Measurements from ENCODE around the gene RABGAP1L.
"Not testable (repeated sequence)": the region's sequence is repeated elsewhere in the genome, so short reads cannot be mapped to it uniquely, and the experiment has no call there.

Gene RABGAP1L

DNA sequence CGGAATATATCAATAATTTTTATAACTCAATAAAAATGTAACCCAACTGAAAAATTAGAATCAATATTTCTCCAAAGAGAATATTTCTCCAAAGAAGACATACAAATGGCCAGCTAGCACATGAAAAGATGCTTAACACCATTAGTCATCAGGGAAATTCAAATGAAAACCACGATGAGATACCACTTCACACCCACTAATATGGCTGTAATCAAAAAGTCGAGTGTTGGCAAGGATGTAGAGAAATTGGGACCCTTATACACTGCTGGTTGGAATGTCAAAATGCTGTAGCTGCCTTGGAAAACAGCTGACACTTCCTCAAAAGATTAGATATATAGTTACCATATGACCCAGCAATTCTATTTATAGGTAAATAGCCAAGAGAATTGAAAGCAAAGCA is 421.5 kb downstream of the RABGAP1L start:
- DNase-seq (ENCODE audit: low read depth), result no peak

DNA sequence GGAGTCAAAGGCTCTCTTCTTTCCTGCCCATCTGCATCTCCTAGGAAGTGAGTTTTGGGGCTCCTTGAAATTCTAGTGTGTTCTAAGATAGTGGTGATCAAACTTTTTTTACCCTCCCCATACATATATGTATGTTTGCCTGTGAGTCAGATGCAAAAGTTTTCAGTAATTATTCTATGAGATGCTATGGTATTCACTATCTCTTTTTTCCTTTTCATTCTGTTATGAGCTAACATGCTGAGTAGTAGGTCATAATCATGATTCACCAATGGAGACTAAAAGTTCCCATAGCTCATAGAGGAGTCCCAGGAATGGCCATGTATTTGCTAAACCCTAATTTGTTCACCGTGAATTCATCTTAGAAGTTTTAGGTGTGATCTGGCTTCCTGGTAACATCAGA is 424.0 kb downstream of the RABGAP1L start:
- DNase-seq (ENCODE audit: low read depth), result no peak

DNA sequence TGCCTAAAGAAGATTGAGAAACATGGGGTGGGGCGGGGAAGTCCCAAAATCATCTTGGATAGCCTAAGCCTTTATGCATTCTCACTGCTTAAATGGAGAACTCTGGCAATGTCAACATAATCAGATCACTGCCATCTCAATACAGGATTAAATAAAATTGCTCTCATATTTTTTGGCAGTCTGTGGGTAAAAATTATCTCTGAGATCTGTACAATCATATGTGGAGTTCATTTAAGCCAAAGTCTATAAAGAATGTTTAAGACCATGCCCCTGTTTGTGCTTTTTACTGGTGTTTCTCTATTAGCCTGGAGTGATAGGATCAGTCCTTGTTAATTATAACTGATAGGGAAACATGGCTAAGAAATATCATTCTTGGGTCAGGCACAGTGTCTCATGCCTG is 424.8 kb downstream of the RABGAP1L start:
- DNase-seq (ENCODE audit: low read depth), result no peak

DNA sequence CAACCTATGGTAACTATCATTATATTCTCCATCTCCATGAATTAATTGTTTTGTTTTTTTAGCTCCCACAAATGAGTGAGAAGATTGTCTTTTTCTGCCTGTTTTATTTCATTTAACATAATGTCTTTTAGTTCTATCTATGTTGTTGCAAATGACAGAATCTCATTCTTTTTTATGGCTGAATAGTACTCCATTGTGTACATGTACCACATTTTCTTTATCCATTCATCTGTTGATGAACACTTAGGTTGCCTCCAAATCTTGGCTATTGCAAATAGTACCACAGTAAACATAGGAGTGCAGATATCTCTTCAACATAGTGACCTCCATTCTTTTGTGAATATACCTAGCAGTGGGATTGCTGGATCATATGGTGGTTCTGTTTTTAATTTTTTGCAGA is 429.3 kb downstream of the RABGAP1L start:
- not testable (repeated sequence) for DNase-seq (ENCODE audit: low read depth)

DNA sequence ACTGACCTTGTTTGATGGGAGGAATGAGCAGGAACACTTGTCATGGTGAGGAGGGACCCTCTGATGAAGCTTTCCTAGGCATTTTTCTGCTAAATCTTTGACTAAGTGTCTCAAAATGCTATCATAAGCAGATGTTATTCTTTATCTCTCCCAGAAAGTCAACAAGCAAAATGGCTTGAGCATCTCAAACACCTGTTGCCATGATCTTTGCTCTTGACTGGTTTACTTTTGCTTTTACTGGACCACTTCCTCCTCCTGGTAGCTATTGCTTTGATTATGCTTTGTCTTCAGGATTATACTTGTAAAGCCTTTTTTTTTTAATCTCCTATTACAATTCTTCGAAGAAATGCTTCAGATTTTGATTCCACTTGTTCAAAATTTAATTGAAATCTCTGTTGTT is 445.9 kb downstream of the RABGAP1L start:
- no peak for DNase-seq (ENCODE audit: low read depth)

DNA sequence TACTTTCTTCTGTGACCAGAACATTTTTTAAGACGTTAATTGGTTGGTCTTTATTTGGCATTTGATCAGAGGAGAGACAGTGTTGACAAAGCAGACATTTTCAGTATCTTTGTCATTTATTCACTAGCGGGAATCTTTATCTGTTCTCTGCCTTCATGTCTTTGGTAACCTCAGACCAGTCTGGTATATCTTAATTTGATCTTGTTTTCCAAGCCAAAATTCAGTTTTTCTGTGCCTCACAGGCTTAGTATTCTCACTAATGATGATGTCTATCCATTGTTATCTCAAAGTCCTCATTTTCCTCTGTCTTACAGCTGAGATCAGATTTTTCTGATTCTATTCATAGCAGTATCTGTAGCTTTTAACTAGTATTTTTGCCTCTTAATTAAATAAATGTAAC is 447.2 kb downstream of the RABGAP1L start:
- DNase-seq (ENCODE audit: low read depth), result no peak

DNA sequence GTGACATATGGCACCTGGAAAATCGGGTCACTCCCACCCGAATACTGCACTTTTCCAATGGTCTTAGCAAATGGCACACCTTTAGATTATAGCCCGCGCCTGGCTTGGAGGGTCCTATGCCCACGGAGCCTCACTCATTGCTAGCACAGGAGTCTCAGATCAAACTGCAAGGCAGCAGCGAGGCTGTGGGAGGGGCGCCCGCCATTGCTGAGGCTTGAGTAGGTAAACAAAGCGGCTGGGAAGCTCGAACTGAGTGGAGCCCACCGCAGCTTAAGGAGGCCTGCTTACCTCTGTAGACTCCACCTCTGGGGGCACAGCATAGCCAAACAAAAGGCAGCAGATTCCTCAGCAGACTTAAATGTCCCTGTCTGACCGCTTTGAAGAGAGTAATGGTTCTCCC is 458.6 kb downstream of the RABGAP1L start:
- DNase-seq (ENCODE audit: low read depth), result not testable (repeated sequence)

DNA sequence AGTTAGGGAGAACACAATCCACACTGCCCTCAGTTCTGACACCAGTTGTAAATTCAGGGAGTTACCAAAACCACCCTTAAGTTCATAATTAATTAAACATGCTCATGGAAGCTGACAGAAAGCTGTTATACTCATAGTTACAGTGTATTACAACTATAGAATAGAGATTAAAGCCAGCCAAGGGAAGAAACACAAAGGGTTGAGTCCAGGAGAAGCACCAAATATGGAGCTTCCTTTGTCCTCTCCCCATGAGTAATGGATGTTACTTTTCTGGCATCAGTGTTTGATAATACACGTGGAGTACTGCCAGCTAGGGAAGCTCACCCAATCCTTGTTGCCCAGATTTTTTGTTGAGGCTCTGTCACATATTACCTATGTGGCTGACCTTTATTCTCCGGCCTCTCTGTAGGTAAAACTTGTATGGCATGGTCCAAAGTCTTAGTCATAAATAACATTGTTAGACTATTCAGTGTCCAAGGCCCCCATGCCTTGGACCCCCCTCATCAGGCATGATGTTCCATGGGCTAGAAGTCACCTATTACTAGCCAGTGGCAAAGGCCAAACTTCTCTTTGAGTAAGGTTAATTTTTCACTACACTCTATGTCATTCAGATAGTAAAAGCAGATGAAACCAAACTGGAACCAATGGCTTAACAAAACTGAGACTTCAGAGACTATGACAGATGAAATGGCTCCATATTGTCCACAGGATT is 464.2 kb downstream of the RABGAP1L start:
- no peak for DNase-seq (ENCODE audit: low read depth)

DNA sequence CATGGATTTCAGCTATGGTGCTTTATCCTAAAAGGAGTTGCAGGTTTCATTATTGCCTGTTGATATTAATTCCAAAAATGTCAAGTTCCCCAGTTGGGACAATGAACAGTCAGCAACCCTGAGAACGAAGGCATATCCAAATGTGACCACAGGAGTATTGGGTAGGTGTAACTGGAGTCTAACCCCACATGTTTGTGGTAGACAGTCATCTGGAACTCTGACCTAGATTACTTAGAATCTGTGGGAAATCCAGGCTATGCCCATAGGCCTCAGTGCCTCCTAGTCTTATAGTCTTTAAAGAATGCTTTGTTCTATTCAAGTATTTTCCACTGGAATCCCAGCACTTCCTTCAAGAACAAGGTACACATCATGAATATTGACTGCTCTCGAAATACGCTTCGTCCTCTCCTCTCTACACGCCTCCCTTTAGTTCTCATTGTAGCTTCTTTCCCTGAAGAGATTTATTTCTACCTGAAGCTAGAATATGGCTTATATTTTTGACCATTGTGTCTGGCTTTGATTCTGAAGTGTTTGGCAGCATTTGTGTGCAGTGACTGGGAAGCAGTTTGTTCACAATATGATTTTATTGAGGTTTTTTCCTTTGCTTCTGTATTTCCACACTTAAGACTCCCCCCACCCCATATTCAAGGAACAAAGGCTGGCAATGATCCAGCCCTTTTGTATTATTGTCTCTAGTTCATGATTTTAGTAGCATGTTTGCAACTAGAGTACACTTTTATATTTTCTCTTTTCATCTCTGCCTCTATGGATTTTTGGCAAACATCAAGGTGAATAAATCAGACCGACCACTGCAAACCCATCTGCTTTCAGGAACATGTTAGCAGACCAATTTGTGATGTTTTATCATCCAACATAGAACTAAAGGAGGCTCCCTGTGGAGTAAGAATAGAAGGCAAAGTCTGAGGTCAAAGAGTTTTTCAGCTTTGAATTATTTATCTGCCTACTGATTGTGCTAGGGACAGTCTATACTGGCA is 467.0 kb downstream of the RABGAP1L start:
- DNase-seq (ENCODE audit: low read depth), result no peak

DNA sequence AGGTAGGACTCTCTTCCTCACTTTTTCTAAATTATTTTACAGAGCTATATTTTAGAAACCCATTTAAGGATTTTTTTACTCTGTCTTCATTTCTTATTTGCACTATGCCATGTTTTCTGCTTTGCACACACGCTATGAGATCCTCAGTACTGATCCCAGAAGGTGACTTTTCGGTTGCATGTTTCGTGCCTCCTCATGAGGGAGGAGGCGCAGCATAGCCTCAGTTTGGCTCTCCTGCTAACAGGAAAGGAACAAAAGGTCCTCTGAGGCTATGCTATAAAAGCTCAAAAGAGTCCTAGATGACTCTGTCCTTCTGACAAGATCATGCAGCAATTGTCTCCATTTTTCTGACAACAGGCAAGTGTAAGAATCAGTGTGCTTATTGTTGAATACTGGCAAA is 478.2 kb downstream of the RABGAP1L start:
- DNase-seq (ENCODE audit: low read depth), result no peak

DNA sequence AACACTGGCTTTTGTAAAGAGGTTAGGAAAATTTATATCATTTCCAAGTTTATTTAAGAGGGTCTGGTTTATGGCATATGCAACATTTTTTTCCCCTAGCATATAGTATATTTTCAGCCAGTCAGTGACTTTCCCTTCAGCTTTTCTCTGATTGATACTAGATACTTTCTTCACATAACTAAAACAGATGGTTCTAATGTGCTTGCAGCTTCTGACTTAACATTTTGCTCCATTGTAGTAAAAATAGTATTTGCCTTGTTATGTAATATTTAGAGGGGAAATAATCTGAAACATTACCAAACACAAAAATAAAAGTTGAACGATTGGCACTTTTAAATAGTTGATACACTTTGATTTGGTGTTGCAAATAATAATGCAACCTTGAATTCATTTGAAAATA is 480.1 kb downstream of the RABGAP1L start:
- no peak for DNase-seq (ENCODE audit: low read depth)

DNA sequence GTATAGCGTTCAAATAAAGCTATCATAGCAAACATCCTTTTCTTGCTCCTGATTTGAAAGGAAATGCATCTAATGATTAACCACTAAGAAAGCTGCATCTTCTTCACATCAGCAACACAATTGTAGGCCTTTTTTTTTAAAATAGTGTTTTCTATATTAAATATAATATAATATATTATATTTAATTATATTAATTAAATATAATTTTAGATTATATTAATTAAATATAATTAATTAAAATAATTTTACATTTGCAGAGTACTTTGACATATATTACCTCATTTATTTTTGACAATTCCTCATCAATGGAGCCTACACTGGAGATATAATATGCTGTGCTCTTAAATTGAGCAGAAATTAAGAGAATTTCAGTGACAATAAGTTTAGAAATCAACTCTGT is 481.5 kb downstream of the RABGAP1L start:
- DNase-seq (ENCODE audit: low read depth), result no peak

DNA sequence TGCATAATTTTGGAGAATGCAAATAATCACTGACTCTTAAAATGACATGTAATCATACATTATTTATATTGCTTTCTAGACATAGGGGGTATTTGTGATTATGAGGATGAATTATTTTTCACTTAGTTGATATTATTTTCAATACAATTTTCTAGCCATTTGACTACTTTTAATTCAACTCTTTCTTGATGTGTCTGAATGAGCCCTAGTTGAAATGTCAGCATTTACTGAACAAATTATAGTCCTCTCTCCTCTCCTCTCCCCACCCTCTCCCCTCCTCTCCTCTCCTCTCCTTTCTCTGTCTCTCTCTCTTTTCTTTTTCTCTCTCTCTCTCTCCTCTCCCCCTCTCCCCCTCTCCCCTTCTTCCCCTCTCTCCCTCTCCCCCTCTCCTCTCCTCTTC is 483.1 kb downstream of the RABGAP1L start:
- no peak for DNase-seq (ENCODE audit: low read depth)

DNA sequence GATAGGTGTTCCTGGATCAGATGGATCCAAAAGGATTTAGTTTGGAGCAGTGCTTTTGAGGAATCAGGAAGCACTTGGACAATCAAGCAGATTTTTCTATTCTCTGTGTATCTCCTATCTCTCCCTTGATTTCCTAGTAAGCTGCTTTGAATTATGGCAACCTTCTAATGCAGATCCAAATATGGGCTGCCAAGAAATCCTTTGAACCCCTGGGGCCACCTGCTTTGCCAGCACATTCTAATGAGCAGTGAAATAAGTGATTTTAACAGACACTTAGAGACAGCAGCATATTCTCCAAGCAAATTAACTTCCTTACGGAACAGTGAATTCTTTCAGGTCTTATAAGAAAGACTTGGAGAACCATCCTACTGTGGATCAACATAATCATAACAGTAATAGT is 483.9 kb downstream of the RABGAP1L start:
- no peak for DNase-seq (ENCODE audit: low read depth)

DNA sequence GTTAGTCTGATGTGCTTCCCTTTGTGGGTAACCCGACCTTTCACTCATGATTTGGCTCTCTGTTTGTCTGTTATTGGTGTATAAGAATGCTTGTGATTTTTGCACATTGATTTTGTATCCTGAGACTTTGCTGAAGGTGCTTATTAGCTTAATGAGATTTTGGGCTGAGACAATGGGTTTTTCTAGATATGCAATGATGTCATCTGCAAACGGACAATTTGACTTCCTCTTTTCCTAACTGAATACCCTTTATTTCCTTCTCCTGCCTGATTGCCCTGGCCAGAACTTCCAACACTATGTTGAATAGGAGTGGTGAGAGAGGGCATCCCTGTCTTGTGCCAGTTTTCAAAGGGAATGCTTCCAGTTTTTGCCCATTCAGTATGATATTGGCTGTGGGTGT is 490.3 kb downstream of the RABGAP1L start:
- not testable (repeated sequence) for DNase-seq (ENCODE audit: low read depth)

DNA sequence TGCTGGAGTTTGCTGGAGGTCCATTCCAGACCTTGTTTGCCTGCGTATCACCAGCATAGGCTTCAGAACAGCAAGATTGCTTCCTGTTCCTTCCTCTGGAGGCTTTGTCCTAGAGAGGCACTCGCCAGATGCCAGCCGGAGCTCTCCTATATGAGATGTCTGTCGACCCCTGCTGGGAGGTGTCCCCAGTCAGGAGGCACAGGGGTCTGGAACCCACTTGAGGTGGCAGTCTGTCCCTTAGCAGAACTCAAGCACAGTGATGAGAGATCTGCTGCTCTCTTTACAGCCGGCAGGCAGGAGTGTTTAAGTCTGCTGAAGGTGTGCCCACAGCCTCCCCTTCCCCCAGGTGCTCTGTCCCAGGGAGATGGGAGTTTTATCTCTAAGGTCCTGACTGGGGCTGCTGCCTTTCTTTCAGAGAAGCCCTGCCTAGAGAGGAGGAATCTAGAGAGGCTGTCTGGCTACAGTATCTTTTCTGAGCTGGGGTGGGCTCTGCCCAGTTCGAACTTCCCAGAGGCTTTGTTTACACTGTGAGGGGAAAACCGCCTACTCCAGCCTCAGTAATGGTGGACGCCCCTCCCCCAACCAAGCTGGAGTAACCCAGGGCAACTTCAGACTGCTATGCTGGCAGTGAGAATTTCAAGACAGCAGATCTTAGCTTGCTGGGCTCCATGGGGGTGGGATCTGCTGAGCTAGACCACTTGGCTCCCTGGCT is 493.4 kb downstream of the RABGAP1L start:
- DNase-seq (ENCODE audit: low read depth), result no peak

DNA sequence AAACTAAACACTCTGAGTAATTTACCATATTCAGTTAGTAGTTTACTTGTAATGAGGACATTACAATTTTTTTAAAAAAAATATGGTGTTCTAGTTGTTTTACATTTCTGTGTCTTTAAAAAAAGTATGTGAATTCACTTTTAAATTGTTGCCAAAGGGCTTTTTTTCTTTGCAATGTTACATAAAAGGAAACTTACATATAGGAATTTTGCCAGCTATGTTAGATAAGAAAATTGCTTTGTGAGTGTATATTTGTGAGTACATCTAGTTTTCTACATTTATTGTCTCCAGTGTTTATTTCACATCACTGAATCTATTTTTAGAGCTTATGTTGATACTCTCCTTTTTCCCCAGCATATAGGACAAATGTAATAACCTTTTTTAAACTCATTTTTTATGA is 495.2 kb downstream of the RABGAP1L start:
- no peak for DNase-seq (ENCODE audit: low read depth)

DNA sequence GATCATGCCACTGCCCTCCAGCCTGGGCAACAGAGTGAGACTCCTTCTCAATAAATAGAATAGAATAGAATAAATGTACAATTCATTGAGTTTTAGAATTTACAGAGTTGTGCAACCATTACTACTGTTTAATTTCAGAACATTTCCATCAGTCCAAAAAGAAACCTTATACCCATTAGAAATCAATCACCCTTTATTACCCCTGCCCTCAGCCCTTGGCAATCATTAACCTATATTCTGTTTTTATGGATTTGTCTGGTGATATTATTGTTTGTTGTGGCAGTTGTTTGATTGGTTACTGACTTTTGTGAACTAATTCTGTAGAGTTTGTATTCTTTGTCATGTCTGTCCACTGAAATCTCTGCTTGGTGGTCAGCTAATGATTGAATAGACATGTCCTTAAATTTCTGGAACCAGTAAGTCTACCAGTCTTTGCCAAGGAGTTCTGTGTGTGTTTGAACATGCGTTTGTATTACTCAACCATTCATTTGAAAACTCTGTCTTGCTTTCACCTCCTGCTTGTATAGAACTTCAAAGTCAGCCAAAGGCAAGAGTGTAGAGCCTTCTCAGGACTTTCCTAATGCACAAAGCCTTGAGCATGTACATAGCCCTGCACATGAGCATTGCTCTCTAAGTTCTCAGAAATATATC is 497.2 kb downstream of the RABGAP1L start:
- no peak for DNase-seq (ENCODE audit: low read depth)

DNA sequence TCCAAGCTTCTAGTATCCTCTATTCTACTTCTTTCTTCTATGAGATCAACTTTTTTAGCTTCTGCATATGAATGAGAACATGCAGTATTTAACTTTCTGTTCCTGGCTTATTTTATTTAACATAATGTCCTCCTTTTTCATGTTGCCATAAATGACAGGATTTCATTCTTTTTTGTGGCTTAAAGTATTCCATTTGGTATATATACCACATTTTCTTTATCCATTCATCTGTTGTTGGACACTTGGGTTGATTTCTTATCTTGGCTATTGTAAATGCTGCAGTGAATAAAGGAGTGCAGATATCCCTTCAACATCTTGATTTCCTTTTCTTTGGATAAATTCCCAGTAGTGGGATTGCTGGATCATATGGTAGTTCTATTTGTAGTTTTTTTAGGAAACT is 498.1 kb downstream of the RABGAP1L start:
- DNase-seq (ENCODE audit: low read depth), result no peak

DNA sequence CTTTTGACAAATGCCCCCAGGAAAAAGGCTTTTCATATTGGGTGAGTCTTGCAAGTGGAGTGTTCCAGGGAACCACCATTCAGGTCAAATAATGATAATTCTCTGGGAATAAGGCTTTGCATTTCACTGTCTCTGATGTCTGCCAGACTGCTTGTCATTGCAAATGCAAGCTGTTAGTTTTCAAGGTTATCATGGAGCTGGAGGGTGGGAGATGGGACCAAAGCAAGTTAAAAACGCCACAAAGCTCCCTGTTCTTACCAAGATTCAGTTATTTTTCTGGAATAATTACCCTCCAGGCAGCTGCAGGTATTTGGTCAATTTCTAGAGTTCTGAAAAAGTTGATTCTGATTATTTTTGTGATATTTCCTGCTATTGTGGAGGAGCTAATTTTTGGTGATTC is 498.6 kb downstream of the RABGAP1L start:
- no peak for DNase-seq (ENCODE audit: low read depth)

DNA sequence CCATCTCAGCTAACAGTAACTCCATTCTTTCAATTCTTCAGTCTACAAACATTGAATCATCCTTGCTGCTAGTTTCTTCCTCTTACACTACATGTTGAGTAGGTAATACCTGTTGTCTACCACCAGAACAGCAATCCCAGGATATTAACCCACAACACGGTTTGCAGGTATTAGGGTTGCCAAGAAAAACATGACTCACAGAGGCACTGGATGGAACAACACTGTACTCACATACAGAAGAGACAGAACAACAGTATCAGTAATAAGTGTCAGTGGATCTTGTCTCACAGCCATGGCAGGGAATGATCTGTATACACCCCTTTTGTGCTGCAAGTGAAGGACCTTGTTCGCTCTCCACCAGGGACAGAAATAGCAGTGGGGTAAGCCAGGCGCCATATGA is 500.5 kb downstream of the RABGAP1L start:
- peak; percentile 6 for DNase-seq (ENCODE audit: low read depth)

DNA sequence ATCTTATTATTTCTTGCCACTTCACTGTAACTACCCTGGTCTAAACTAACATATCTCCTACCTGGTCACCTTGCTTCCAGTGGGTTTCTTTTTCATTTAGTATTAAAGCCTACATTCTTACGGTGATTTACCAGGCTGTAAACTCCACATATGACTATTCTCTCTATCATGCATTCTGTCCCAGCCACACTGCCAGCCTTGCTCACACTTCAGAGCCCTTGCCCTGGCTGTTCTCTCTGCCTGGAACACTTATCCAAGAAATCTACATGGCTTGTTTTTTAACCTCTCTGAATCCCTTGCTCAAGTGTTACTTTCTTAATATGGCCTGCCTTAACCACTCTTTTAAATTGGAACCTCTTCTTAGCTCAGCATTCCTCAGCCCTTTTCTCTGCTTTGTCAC is 501.2 kb downstream of the RABGAP1L start:
- DNase-seq (ENCODE audit: low read depth), result no peak

Data from fibroblast of gingiva (primary cell).